ENCODE measurements around the gene EZH1.
"Not testable (repeated sequence)": the region's sequence is repeated elsewhere in the genome, so short reads cannot be mapped to it uniquely, and the experiment has no call there.

Gene EZH1

GRCh38 chr17:42667088-42667951, 77.5 kb downstream of the EZH1 start:
- DNase-seq = no peak

DNA sequence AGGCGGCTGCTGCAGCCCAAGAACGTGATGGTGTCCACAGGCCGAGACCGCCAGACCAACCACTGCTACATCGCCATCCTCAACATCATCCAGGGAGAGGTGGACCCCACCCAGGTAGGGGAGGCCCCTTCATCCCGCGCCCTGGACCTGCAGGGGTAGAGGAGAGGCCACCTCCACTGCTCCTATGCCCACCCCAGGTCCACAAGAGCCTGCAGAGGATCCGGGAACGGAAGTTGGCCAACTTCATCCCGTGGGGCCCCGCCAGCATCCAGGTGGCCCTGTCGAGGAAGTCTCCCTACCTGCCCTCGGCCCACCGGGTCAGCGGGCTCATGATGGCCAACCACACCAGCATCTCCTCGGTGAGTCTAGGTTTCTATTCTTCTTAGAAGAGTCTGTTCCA, 78.7 kb downstream of the EZH1 start:
- DNase-seq = not testable (repeated sequence)

DNA sequence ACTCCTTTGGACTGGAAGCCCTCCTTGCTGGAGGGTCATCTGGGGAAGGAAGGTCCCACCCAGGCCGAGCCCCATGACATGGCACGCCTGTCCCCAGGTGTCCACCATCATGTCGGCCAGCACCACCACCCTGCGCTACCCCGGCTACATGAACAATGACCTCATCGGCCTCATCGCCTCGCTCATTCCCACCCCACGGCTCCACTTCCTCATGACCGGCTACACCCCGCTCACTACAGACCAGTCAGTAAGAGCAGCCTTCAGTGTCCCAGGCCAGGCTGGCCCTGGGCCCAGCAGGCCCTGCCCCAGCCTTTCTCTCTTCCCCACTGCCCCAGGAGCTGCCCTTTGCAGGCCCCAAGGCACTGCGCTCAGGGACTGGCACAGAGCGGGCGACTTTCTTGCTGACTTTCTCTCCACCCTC, 79.2 kb downstream of the EZH1 start:
- no peak for DNase-seq

GRCh38 chr17:42660692-42661345, 84.0 kb downstream of the EZH1 start:
- no peak for DNase-seq

DNA sequence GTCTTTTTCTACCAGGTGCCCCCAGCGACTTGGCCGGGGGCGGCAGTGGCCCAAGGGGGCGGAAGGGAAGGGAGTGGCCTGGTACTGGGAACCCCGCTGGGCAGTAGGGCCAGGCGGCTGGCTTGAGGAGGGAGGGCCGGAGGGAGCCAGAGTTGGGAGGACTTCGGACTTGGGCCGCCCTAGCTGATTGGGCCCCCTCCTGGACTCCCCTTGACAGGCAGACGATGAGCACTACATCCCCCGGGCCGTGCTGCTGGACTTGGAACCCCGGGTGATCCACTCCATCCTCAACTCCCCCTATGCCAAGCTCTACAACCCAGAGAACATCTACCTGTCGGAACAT, 84.9 kb downstream of the EZH1 start:
- DNase-seq = not testable (repeated sequence)

- DNase-seq = peak; percentile 96
Measured at GRCh38 chr17:42659079-42659931, 85.5 kb downstream of the EZH1 start, which contains the start of gene TUBG2. Gene TUBG2, plus strand, starts transcription at chr17:42659284. Its CDS starts 220 bp downstream, at chr17:42659504.

DNA sequence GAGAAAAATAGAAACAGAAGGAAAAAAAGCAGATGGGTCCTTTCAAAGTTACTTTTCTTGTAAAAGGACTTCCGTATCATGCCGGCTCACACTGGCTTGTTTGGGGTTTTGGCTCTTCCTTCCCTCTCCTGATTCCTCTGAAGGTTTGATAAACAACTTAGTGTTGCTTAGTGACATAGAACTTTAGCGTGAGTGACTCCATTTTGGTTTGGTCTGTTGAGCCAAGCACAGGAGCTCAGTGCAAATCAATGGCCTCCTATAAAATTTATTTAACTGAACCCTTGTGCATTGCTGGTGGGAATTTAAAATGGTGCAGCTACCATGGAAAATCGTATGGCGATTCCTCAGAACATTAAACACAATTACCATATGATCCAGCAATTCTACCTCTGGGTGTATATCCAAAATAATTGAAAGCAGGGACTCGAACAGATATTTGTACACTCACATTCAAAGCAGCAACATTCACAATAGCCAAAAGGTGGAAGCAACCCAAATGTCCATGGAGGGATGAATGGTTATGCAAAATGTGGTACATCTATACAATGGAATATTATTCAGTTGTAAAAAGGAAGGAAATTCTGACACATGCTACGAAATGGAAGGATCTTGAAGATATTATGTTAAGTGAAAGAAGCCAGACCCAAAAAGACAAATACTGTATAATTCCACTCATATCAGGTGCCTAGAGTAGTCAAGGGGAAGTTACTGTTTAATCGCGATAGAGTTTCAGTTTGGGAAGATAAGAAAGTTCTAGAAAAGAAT, 86.8 kb downstream of the EZH1 start:
- no peak for DNase-seq

DNA sequence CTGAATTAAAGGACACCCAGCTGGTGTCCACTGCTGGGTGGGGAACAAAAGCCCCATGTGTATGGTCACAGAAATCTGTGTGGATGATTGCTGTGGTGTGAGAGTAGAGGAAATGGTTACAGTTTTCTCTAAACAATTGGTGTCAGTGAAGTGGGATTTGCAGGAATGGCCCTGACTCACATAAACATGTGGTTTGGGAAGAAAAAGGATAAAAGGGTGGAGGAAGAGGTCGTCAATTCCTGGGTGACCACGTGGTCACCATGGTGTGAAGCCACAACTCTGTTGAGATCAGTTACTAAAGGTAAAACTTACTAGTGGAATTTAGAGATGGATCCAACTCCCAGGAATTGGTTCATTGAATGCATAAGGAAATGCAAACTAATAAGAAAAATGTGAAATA, 89.3 kb downstream of the EZH1 start:
- DNase-seq = no peak

GRCh38 chr17:42653179-42654124, 91.4 kb downstream of the EZH1 start:
- DNase-seq = peak; percentile 93

GRCh38 chr17:42651392-42651791, 93.4 kb downstream of the EZH1 start:
- no peak for DNase-seq
